Bronchial epithelial cell (primary cell): ENCODE measurements around the gene PGAM2. TPM values are rescaled to one million over a fixed set of nuclear protein-coding genes. Genes with fewer than 3 reads are reported as not detected.

ENCODE experiments used
- DNase-seq: peaks from one replicate; pipeline ENCODE4 v3.0.0-alpha.2; 2010; ENCODE audit warnings: low read depth
- FAIRE-seq: peaks from 2 replicates; lab custom pipeline; 2011; peaks lifted over from hg19 to GRCh38; lab: Jason Lieb, UNC
- H3K27me3 ChIP-seq: 2 replicates; pipeline ENCODE4 v1.5.1; 2011; ENCODE audit warnings: low read length; ENCODE audit not compliant: control insufficient read depth, insufficient read depth
- H3K36me3 ChIP-seq: 2 replicates; pipeline ENCODE4 v1.5.1; 2011; ENCODE audit warnings: low read length; ENCODE audit not compliant: control insufficient read depth, insufficient read depth
- H3K4me3 ChIP-seq: 2 replicates; pipeline ENCODE4 v1.5.1; 2011; ENCODE audit warnings: mild to moderate bottlenecking, low read depth, low read length, control low read depth
- CTCF ChIP-seq: IDR thresholded peaks from 2 replicates; pipeline ENCODE4 v1.5.1; 2011; ENCODE audit warnings: mild to moderate bottlenecking, moderate library complexity, low read length, control low read depth, inconsistent platforms; ENCODE audit not compliant: insufficient read depth, severe bottlenecking
- total RNA-seq: library from RNA; depleted of rRNA; stranded (reverse); fragments of >200 nt; gene quantifications from 2 replicates; pipeline ENCODE4 v1.2.1, GENCODE V29; 2014

The PGAM2 gene
- total RNA-seq, 1 donor from 2014 or later = 0.53 TPM

GRCh38 chr7:44094883-44095592, 29.7 kb upstream of the PGAM2 start:
- Histone ChIP-seq H3K36me3 (no peaks in the 10 kb centered on the region), H3K4me3 (no peak overlapping the region), H3K27me3 (no peaks in the 10 kb centered on the region)
- DNase-seq = no peak
- no peak for TF ChIP-seq CTCF
- no peak for FAIRE-seq

- H3K36me3 ChIP-seq = no peaks in the 10 kb centered on the region
- FAIRE-seq (no peak), DNase-seq (no peak)
- no peak overlapping the region for H3K4me3 ChIP-seq
- no peaks in the 10 kb centered on the region for H3K27me3 ChIP-seq
- no peak for TF ChIP-seq CTCF
These were observed 29.0 kb upstream of the PGAM2 start for GRCh38 chr7:44094365-44094764.

DNA sequence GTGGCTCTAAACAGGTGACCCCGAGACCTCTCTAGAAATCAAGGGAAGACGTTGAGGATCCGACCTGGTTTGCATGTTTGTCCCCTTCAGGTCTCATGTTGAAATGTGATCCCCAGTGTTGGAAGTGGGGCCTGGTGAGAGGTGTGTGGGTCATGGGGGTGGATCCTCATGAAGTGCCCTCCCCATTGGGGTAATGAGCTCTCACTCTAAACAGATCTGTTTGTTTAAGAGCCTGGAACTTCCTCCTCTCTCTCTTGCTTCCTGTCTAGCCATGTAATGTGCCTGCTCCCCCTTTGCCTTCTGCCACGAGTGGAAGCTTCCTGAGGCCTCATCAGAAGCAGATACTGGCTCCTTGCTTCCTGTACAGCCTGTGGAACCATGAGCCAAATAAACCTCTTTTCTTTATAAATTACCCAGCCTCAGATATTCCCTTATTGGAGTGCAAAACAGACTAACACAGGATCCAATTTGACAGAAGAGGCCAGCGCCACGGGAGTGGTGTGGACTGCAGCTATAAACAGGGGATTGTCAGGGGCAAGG, 27.8 kb upstream of the PGAM2 start:
- Histone ChIP-seq H3K4me3 (no peak overlapping the region), H3K27me3 (no peaks in the 10 kb centered on the region), H3K36me3 (no peaks in the 10 kb centered on the region)
- DNase-seq (no peak), FAIRE-seq (no peak)
- TF ChIP-seq CTCF = no peak

GRCh38 chr7:44087911-44088838, 22.8 kb upstream of the PGAM2 start:
- FAIRE-seq (no peak), DNase-seq (no peak)
- no peak for TF ChIP-seq CTCF

GRCh38 chr7:44086627-44087026, 21.3 kb upstream of the PGAM2 start:
- no peaks in the 10 kb centered on the region for H3K36me3 ChIP-seq
- H3K4me3 ChIP-seq = no peak overlapping the region
- DNase-seq (no peak), FAIRE-seq (no peak)
- H3K27me3 ChIP-seq = no peaks in the 10 kb centered on the region
- no peak for TF ChIP-seq CTCF

More at GRCh38 chr7:44087911-44088838, 22.8 kb upstream of the PGAM2 start:
- no peaks in the 10 kb centered on the region for H3K27me3 ChIP-seq
- no peaks in the 10 kb centered on the region for H3K36me3 ChIP-seq
- H3K4me3 ChIP-seq = no peak overlapping the region
